ENCODE results near the gene AFF3.
"Not testable (repeated sequence)": the region's sequence is repeated elsewhere in the genome, so short reads cannot be mapped to it uniquely, and the experiment has no call there.

The AFF3 gene

GRCh38 chr2:99960790-99961189 is 181.6 kb downstream of the AFF3 start:
- DNase-seq (ENCODE audit: low spot score), result no peak

DNA sequence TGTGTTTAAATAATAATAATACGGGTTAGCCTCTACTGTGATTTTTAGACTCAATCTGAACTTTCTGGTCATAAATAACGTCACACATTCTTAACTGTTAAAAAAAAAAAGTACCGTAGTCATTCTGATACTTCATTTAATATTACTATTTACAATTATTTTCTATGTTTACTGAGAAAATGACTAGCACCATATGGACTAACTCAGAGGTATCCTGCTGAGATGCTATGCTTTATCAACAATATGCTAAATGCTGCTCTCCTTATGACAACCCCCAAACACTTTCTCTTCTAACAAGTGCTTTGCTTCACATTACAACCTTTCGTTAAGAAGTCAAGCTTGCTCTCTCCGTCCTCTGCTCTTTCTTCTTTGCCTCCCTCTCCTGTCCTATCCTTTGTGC is 182.1 kb downstream of the AFF3 start:
- DNase-seq (ENCODE audit: low spot score), result no peak

GRCh38 chr2:99959261-99960014 is 183.0 kb downstream of the AFF3 start:
- DNase-seq (ENCODE audit: low spot score), result no peak

GRCh38 chr2:99957332-99958133 is 184.9 kb downstream of the AFF3 start:
- DNase-seq (ENCODE audit: low spot score), result no peak

GRCh38 chr2:99956232-99957030 is 186.0 kb downstream of the AFF3 start:
- DNase-seq (ENCODE audit: low spot score), result no peak

- no peak for DNase-seq (ENCODE audit: low spot score)
These were observed 188.6 kb downstream of the AFF3 start for GRCh38 chr2:99953750-99954149.

GRCh38 chr2:99949963-99950362 is 192.4 kb downstream of the AFF3 start:
- no peak for DNase-seq (ENCODE audit: low spot score)

DNA sequence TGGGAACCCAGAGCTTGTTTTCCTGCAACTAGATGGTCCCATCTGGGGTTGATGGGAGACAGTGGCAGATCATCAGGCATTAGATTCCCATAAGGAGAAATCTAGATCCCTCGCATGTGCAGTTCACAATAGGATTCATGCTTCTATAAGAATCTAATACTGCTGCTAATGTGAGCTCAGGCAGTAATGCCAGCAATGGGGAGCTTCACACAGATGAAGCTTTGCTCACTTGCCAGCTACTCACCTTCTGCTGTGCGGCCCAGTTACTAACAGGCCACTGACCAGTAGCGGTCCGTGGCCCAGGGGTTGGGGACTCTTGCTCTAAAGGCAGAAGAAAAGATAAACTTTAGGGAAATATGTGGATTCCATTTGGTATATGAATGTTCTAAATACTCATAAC is 192.9 kb downstream of the AFF3 start:
- no peak for DNase-seq (ENCODE audit: low spot score)

DNA sequence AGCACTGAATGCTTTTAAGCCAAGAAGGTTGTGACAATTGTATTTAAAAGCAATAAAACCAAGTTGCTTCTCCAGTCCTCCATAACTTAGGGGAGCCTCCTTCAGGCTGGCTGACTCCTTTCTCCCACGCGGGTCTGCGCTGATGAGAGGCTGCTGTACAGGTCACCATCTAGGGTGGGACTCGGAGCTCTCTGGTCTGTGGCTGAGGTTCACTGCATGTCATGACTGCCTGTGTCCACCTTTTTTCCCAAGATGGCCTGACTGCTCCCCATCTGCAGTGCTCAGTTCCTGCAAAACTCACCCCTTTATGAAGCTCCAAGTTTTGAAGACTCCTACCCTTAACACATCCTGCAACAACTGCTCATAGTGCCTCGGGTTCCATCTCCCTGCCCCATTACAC is 194.4 kb downstream of the AFF3 start:
- DNase-seq (ENCODE audit: low spot score), result no peak

GRCh38 chr2:99947366-99947765 is 195.0 kb downstream of the AFF3 start:
- DNase-seq (ENCODE audit: low spot score), result not testable (repeated sequence)

DNA sequence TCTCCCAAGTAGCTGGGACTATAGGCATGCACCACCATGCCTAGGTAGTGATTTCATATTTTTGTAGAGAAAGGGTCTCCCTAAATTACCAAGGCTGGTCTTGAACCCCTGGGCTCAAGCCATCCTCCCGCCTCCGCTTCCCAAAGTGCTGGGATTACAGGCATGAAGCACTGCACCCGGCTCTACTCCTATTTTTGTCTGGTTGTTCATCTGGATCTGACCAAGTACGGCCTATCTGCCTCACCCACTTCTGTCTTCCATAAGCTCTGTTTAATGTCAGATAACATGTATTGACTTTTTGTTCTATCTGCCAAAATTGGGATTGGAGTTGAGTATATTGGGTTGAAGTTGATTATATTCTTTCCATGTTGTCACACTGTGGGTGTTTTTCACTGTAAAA is 198.4 kb downstream of the AFF3 start:
- DNase-seq (ENCODE audit: low spot score), result no peak

DNA sequence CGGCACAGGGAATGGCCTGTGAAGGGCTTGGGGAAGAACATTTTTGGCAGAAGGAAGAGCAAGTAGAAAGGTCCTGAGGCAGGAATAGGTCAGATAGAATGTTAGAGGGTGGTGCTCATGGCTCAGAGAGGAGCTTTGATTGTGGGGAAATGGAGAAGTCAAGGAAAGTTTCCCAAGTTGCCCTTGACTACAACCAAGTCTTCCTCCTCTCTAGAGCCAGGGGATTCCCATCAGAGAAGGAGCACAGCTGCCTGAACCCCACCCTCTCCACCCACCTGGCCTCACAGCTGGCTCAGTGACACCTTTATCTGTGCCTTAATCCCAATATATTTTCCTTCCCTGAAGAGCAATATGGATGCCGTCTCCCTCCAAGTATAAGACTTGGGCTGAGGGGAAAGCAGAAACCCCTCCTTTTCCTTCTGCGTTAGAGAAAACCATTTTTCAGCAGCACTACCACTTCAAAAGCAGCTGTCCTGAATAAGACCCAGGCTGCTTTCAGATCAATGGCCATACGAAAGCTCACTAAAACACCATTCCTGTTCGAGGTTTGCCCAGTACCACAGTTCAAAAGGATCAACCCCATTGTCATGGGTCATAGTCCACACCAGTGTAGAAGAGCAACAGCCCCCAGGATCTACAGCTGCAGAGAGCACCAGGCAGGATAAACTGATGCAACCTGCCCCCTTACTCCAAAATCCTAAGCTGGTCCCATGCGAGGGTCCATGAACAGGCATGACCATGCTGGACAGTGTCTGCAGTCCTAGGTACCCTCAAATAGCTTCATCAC is 199.6 kb downstream of the AFF3 start:
- DNase-seq (ENCODE audit: low spot score), result no peak

GRCh38 chr2:99940963-99941362 is 201.4 kb downstream of the AFF3 start:
- no peak for DNase-seq (ENCODE audit: low spot score)

DNA sequence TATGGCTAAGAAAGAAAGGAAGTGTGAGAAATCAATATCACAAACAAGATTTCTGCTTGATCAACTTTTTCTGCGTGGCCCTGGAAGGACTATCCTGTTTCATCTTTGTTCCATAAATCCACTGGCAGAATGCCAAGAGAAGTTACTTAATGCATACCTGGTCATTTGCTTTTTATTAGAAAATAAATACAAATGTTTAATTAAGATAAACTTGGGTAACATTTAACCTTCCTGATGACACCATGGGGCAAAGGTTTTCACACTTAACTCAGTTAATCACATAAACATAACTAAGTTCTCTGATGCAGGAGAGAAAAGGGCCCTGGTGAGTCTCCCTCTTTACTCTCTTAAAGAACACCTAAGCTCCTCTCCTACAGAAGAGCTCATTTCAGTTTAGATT is 203.3 kb downstream of the AFF3 start:
- no peak for DNase-seq (ENCODE audit: low spot score)

DNA sequence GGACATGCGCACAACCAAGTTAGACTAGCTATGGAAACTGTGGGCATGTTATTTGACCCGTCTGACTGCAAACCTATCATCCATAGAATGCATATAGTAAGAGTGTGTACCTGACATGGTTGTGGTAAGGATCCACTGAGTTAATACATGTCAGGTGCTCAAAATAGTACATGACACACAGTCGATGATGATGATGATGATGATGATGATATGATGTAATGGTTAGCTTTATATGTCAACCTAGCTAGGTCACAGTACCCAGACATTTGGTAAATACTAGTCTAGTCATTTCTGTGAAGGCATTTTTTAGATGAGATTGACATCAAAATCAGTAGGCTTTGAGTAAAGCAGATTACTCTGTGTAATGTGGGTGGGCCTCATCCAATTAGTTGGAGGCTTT is 204.1 kb downstream of the AFF3 start:
- DNase-seq (ENCODE audit: low spot score), result no peak

DNA sequence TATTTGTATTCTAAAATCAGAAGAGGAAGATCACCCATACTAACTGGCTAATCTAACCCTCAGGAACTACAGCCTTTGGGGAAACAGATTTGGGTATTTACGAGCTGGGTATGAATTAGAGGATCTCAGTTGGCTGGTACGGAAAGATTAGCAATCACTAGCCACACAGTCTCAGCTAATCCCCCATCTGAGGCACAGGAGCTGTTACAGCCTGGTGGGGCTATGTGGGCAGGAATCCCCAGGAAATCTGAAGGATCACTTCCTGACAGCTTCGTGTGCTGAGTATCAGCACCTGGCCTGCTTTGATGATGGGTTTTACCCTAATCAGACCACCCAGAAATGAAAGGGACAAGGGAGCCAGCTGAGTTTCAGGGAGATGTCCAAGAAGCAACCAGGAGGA is 206.3 kb downstream of the AFF3 start:
- no peak for DNase-seq (ENCODE audit: low spot score)

DNA sequence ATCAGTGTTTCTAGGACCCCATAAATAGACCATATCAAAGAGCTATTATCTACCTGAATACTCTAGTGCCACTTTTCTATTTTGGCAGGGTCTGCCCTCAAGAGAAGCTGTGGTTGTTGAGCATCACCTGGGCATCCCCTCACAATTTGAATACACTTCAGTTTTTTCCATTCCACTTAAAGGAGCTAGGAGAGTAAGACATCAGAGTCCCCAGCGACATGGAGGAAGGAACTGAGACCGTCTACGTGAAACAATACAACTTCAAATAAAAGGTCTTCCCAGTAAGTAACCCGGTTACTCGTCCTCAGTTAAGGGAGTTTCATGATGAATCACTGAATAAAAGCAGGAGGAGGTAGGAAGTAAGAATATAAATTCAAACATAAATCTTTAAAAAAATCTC is 206.7 kb downstream of the AFF3 start:
- DNase-seq (ENCODE audit: low spot score), result no peak

GRCh38 chr2:99933894-99934650 is 208.3 kb downstream of the AFF3 start:
- DNase-seq (ENCODE audit: low spot score), result no peak

DNA sequence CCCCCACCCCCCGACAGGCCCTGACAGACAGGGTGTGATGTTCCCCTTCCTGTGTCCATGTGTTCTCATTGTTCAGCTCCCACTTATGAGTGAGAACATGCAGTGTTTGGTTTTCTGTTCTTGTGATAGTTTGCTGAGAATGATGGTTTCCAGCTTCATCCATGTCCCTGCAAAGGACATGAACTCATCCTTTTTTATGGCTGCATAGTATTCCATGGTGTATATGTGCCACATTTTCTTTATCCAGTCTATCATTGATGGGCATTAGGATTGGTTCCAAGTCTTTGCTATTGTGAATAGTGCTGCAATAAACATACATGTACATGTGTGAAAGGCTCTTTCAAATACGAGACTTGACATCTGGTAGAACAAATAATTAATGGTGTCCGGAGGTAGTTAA is 208.9 kb downstream of the AFF3 start:
- DNase-seq (ENCODE audit: low spot score), result not testable (repeated sequence)

- no peak for DNase-seq (ENCODE audit: low spot score)
These were observed 213.8 kb downstream of the AFF3 start for GRCh38 chr2:99928470-99929053.

DNA sequence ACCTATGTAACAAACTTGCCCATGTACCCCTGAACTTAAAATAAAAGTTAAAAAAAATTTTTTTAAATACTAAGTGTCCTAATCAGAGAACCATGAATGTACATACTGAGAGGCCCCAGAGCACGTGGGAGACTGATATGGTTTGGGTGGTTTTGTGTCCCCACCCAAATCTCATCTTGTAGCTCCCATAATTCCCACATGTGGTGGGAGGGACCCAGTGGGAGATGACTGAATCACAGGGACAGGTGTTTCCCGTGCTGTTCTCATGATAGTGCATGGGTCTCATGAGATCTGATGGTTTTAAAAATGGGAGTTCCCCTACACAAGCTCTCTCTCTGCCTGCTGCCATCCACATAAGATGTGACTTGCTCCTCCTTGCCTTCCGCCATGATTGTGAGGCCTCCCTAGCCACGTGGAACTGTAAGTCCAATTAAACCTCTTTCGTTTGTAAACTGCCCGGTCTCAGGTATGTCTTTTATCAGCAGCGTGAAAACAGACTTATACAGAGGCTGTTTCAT is 214.6 kb downstream of the AFF3 start:
- DNase-seq (ENCODE audit: low spot score), result not testable (repeated sequence)
